ENCODE measurements around the gene KLHL7.

KLHL7 gene

GRCh38 chr7:23167691-23168090, 62.1 kb downstream of the KLHL7 start:
- Histone ChIP-seq H3K27ac (ENCODE audit: insufficient read depth, low read depth, low read length, poor library complexity, severe bottlenecking) (no peak overlapping the region), H3K9me3 (ENCODE audit: control insufficient read depth, low read length) (no peaks in the 10 kb centered on the region), H3K27me3 (ENCODE audit: control insufficient read depth, insufficient read depth, low read length, poor library complexity, severe bottlenecking) (no peaks in the 10 kb centered on the region), H3K4me1 (ENCODE audit: control insufficient read depth, insufficient read depth, low read length) (no peaks in the 10 kb centered on the region), H3K4me3 (ENCODE audit: insufficient read depth, low read depth, low read length) (no peak overlapping the region), H3K36me3 (ENCODE audit: control insufficient read depth, insufficient read depth, low read length) (no peaks in the 10 kb centered on the region)
- 96 to 98% methylated on average over 3 to 4 of the region's 5 CpGs for WGBS, 2 experiments

GRCh38 chr7:23168111-23168885, 62.7 kb downstream of the KLHL7 start:
- 95 to 99% methylated on average over 6 to 8 of the region's 8 CpGs for WGBS, 2 experiments
- Histone ChIP-seq H3K9me3 (ENCODE audit: control insufficient read depth, low read length) (no peaks in the 10 kb centered on the region), H3K4me1 (ENCODE audit: control insufficient read depth, insufficient read depth, low read length) (no peaks in the 10 kb centered on the region), H3K4me3 (ENCODE audit: insufficient read depth, low read depth, low read length) (no peak overlapping the region), H3K27ac (ENCODE audit: insufficient read depth, low read depth, low read length, poor library complexity, severe bottlenecking) (no peak overlapping the region), H3K36me3 (ENCODE audit: control insufficient read depth, insufficient read depth, low read length) (no peaks in the 10 kb centered on the region), H3K27me3 (ENCODE audit: control insufficient read depth, insufficient read depth, low read length, poor library complexity, severe bottlenecking) (no peaks in the 10 kb centered on the region)

- WGBS, 2 experiments: 95 to 97% methylated on average over 2 of the region's 2 CpGs
- Histone ChIP-seq H3K4me3 (ENCODE audit: insufficient read depth, low read depth, low read length) (no peak overlapping the region), H3K27ac (ENCODE audit: insufficient read depth, low read depth, low read length, poor library complexity, severe bottlenecking) (no peak overlapping the region), H3K4me1 (ENCODE audit: control insufficient read depth, insufficient read depth, low read length) (no peaks in the 10 kb centered on the region), H3K27me3 (ENCODE audit: control insufficient read depth, insufficient read depth, low read length, poor library complexity, severe bottlenecking) (no peaks in the 10 kb centered on the region), H3K9me3 (ENCODE audit: control insufficient read depth, low read length) (no peaks in the 10 kb centered on the region), H3K36me3 (ENCODE audit: control insufficient read depth, insufficient read depth, low read length) (peaks cover 3% of the 10 kb centered on the region)
Observed at GRCh38 chr7:23175938-23176337, 70.4 kb downstream of the KLHL7 start.

DNA sequence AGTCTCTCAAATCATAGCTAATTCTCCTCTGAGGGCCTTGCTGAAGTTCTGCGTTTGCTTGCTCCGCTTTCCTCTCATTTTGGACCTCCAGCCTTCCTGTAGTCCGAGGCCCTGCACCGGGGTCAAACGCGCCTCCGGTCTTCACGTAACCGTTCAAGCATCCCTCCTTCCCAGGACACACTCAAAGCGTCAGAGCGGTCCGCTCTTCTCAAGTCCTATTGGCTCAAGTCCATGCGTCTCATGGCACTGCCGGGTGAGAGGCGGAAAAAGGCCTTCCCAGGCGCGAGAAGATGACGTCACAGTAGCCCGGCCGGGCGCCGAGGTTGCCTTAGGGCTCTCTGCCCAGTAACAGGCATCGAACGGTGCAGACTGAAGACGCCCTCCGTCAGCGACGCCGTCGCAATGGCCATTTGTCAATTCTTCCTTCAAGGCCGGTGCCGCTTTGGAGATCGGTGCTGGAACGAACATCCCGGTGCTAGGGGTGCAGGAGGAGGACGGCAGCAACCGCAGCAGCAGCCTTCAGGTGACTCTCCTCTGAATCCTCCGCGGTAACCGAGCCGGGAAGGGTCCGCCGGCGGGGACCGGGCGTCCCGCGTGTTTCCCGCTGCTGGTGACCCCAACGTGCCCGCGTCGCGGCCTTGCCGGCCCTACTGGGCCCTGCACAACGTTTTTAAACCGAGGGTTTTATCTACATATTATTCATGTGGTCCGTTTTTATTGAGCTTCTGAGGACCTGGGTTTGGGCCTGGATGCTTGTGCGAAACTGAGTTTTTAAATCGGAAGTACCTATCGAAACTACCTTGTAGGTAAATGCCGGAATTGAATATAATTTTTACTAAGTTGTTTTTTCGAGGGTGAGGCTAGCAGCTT, 76.3 kb downstream of the KLHL7 start, which contains the start of gene NUP42:
Gene NUP42, plus strand, starts transcription at position 365 of the 870 bp plus-strand sequence. Its CDS starts 38 bp downstream, at position 403.
- Histone ChIP-seq H3K4me3 (ENCODE audit: insufficient read depth, low read depth, low read length) (peak within 1 kb of the TSS; percentile 95), H3K36me3 (ENCODE audit: control insufficient read depth, insufficient read depth, low read length) (peaks cover 3% of the 10 kb centered on the region), H3K27ac (ENCODE audit: insufficient read depth, low read depth, low read length, poor library complexity, severe bottlenecking) (peak within 1 kb of the TSS; percentile 96), H3K27me3 (ENCODE audit: control insufficient read depth, insufficient read depth, low read length, poor library complexity, severe bottlenecking) (no peaks in the 10 kb centered on the region), H3K4me1 (ENCODE audit: control insufficient read depth, insufficient read depth, low read length) (peaks cover 3% of the 10 kb centered on the region), H3K9me3 (ENCODE audit: control insufficient read depth, low read length) (no peaks in the 10 kb centered on the region)
- WGBS, 2 experiments: 0% methylated on average over 63 of the region's 63 CpGs

GRCh38 chr7:23183279-23184012, 77.9 kb downstream of the KLHL7 start:
- Histone ChIP-seq H3K4me3 (ENCODE audit: insufficient read depth, low read depth, low read length) (peak overlapping the region; percentile 95), H3K36me3 (ENCODE audit: control insufficient read depth, insufficient read depth, low read length) (peaks cover 10% of the 10 kb centered on the region)
- 90 to 94% methylated on average over 19 to 20 of the region's 20 CpGs for WGBS, 2 experiments

DNA sequence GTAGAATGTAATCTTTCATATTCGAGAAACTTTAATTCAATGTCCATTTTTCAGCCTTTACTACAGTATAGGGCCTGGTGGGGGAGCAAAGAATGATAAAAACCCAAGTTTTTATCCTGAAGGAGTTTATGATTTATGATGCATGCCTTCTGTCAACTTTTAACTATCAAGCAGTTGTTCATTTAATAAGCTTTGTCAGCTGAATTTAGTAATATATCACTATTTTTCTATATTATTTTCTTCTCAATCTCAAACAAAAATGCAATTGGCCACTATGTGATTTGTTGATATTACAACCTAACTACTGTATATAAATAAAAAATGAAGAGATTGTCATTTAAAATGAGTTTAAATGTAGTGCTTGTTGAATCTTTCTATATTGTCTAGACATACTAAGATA, 78.7 kb downstream of the KLHL7 start:
- H3K27me3 ChIP-seq (ENCODE audit: control insufficient read depth, insufficient read depth, low read length, poor library complexity, severe bottlenecking): no peaks in the 10 kb centered on the region
- 100% methylated on average over 1 of the region's 1 CpG; no CpG with 5 or more reads in 1 of the 2 experiments for WGBS, 2 experiments
- H3K27ac ChIP-seq (ENCODE audit: insufficient read depth, low read depth, low read length, poor library complexity, severe bottlenecking): no peak overlapping the region
- no peak overlapping the region for H3K4me3 ChIP-seq (ENCODE audit: insufficient read depth, low read depth, low read length)
- peaks cover 3% of the 10 kb centered on the region for H3K4me1 ChIP-seq (ENCODE audit: control insufficient read depth, insufficient read depth, low read length)
- H3K9me3 ChIP-seq (ENCODE audit: control insufficient read depth, low read length): no peaks in the 10 kb centered on the region
- peaks cover 15% of the 10 kb centered on the region for H3K36me3 ChIP-seq (ENCODE audit: control insufficient read depth, insufficient read depth, low read length)

More at GRCh38 chr7:23183279-23184012, 77.9 kb downstream of the KLHL7 start:
- Histone ChIP-seq H3K27me3 (ENCODE audit: control insufficient read depth, insufficient read depth, low read length, poor library complexity, severe bottlenecking) (no peaks in the 10 kb centered on the region), H3K4me1 (ENCODE audit: control insufficient read depth, insufficient read depth, low read length) (peaks cover 3% of the 10 kb centered on the region), H3K9me3 (ENCODE audit: control insufficient read depth, low read length) (no peaks in the 10 kb centered on the region), H3K27ac (ENCODE audit: insufficient read depth, low read depth, low read length, poor library complexity, severe bottlenecking) (no peak overlapping the region)

DNA sequence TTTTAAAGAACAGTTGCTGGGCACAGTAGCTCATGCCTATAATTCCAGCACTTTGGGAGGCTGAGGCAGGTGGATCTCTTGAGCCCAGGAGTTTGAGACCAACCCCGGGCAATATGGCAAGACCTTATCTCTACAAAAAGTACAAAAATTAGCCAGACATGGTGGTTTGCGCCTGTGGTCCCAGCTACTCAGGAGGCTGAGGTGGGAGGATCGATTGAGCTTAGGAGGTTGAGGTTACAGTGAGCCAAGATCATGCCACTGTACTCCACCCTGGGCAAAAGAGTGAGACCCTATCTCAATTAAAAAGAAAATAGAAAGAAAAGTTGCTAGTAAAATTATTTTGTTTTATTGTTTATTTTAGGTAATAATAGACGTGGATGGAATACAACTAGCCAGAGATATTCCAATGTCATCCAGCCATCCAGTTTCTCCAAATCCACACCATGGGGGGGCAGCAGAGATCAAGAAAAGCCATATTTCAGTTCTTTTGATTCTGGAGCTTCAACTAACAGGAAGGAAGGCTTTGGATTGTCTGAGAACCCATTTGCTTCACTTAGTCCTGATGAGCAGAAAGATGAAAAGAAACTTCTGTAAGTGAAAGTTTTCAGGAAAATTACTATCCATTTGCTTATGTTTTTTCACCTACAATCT, 79.2 kb downstream of the KLHL7 start:
- H3K4me1 ChIP-seq (ENCODE audit: control insufficient read depth, insufficient read depth, low read length): peaks cover 3% of the 10 kb centered on the region
- H3K27ac ChIP-seq (ENCODE audit: insufficient read depth, low read depth, low read length, poor library complexity, severe bottlenecking): no peak overlapping the region
- peaks cover 17% of the 10 kb centered on the region for H3K36me3 ChIP-seq (ENCODE audit: control insufficient read depth, insufficient read depth, low read length)
- H3K27me3 ChIP-seq (ENCODE audit: control insufficient read depth, insufficient read depth, low read length, poor library complexity, severe bottlenecking): no peaks in the 10 kb centered on the region
- WGBS, 2 experiments: 89% methylated on average over 4 of the region's 4 CpGs
- no peaks in the 10 kb centered on the region for H3K9me3 ChIP-seq (ENCODE audit: control insufficient read depth, low read length)
- H3K4me3 ChIP-seq (ENCODE audit: insufficient read depth, low read depth, low read length): no peak overlapping the region

GRCh38 chr7:23185980-23186379, 80.4 kb downstream of the KLHL7 start:
- no peak overlapping the region for H3K27ac ChIP-seq (ENCODE audit: insufficient read depth, low read depth, low read length, poor library complexity, severe bottlenecking)
- peaks cover 19% of the 10 kb centered on the region for H3K36me3 ChIP-seq (ENCODE audit: control insufficient read depth, insufficient read depth, low read length)
- H3K4me1 ChIP-seq (ENCODE audit: control insufficient read depth, insufficient read depth, low read length): peaks cover 3% of the 10 kb centered on the region
- H3K4me3 ChIP-seq (ENCODE audit: insufficient read depth, low read depth, low read length): no peak overlapping the region
- 100% methylated on average over 1 of the region's 1 CpG; no CpG with 5 or more reads in 1 of the 2 experiments for WGBS, 2 experiments
- no peaks in the 10 kb centered on the region for H3K27me3 ChIP-seq (ENCODE audit: control insufficient read depth, insufficient read depth, low read length, poor library complexity, severe bottlenecking)
- H3K9me3 ChIP-seq (ENCODE audit: control insufficient read depth, low read length): no peaks in the 10 kb centered on the region

- peaks cover 45% of the 10 kb centered on the region for H3K36me3 ChIP-seq (ENCODE audit: control insufficient read depth, insufficient read depth, low read length)
- no peaks in the 10 kb centered on the region for H3K9me3 ChIP-seq (ENCODE audit: control insufficient read depth, low read length)
- no peaks in the 10 kb centered on the region for H3K4me1 ChIP-seq (ENCODE audit: control insufficient read depth, insufficient read depth, low read length)
- no peaks in the 10 kb centered on the region for H3K27me3 ChIP-seq (ENCODE audit: control insufficient read depth, insufficient read depth, low read length, poor library complexity, severe bottlenecking)
- H3K4me3 ChIP-seq (ENCODE audit: insufficient read depth, low read depth, low read length): no peak overlapping the region
- 93 to 94% methylated on average over 2 of the region's 2 CpGs for WGBS, 2 experiments
- no peak overlapping the region for H3K27ac ChIP-seq (ENCODE audit: insufficient read depth, low read depth, low read length, poor library complexity, severe bottlenecking)
Observed at GRCh38 chr7:23191022-23191421, 85.4 kb downstream of the KLHL7 start.
